ENCODE data around the gene NDEL1. TPM values are rescaled to one million over a fixed set of nuclear protein-coding genes. Genes with fewer than 3 reads are reported as not detected.

Gene NDEL1
- total RNA-seq, 3 donors from 2014 or later, result 57.5 to 80.5 (median 63.6) TPM

GRCh38 chr17:8441690-8442089, 6.0 kb downstream of the NDEL1 start:
- Histone ChIP-seq H3K9me3 (no peaks in the 10 kb centered on the region), H3K4me3 (no peak overlapping the region), H3K36me3 (ENCODE audit: low read depth) (no peaks in the 10 kb centered on the region), H3K4me1 (ENCODE audit: low read depth) (peaks cover 11% of the 10 kb centered on the region)
- ATAC-seq (no peak), DNase-seq (no peak)
- TF ChIP-seq CTCF (IDR thresholded peaks at IDR 0.05), result no peak
- intact Hi-C loops (cut with DNase I, micrococcal nuclease), result no loop called here

- intact Hi-C loops (cut with DNase I, micrococcal nuclease), result no loop called here
- Histone ChIP-seq H3K4me3 (no peak overlapping the region), H3K9me3 (no peaks in the 10 kb centered on the region), H3K4me1 (ENCODE audit: low read depth) (peaks cover 5% of the 10 kb centered on the region), H3K36me3 (ENCODE audit: low read depth) (no peaks in the 10 kb centered on the region)
- no peak for TF ChIP-seq CTCF (IDR thresholded peaks at IDR 0.05)
- DNase-seq, result no peak
- no peak for ATAC-seq
These were observed 6.6 kb downstream of the NDEL1 start for GRCh38 chr17:8442310-8442709.

GRCh38 chr17:8443756-8444155, 8.1 kb downstream of the NDEL1 start:
- no peak for TF ChIP-seq CTCF (IDR thresholded peaks at IDR 0.05)
- H3K36me3 ChIP-seq (ENCODE audit: low read depth), result no peaks in the 10 kb centered on the region
- DNase-seq, result no peak
- no peaks in the 10 kb centered on the region for H3K9me3 ChIP-seq
- ATAC-seq, result no peak
- intact Hi-C loops (cut with DNase I, micrococcal nuclease), result no loop called here
- no peaks in the 10 kb centered on the region for H3K4me1 ChIP-seq (ENCODE audit: low read depth)
- H3K4me3 ChIP-seq, result no peak overlapping the region

- Histone ChIP-seq H3K36me3 (ENCODE audit: low read depth) (no peaks in the 10 kb centered on the region), H3K9me3 (no peaks in the 10 kb centered on the region), H3K4me3 (no peak overlapping the region), H3K4me1 (ENCODE audit: low read depth) (no peaks in the 10 kb centered on the region)
- DNase-seq (no peak), ATAC-seq (no peak)
- intact Hi-C loops (cut with DNase I, micrococcal nuclease), result no loop called here
- no peak for TF ChIP-seq CTCF (IDR thresholded peaks at IDR 0.05)
These were observed 8.8 kb downstream of the NDEL1 start for GRCh38 chr17:8444494-8444893.

- intact Hi-C loops (cut with DNase I, micrococcal nuclease), result no loop called here
- no peak overlapping the region for H3K4me3 ChIP-seq
- no peak for DNase-seq
- H3K4me1 ChIP-seq (ENCODE audit: low read depth), result no peaks in the 10 kb centered on the region
- no peaks in the 10 kb centered on the region for H3K9me3 ChIP-seq
- TF ChIP-seq CTCF (IDR thresholded peaks at IDR 0.05), result no peak
- no peaks in the 10 kb centered on the region for H3K36me3 ChIP-seq (ENCODE audit: low read depth)
- no peak for ATAC-seq
These were observed 9.9 kb downstream of the NDEL1 start for GRCh38 chr17:8445536-8445935.

- DNase-seq (no peak), ATAC-seq (no peak)
- H3K9me3 ChIP-seq, result no peaks in the 10 kb centered on the region
- no peaks in the 10 kb centered on the region for H3K4me1 ChIP-seq (ENCODE audit: low read depth)
- H3K36me3 ChIP-seq (ENCODE audit: low read depth), result no peaks in the 10 kb centered on the region
- H3K4me3 ChIP-seq, result no peak overlapping the region
- intact Hi-C loops (cut with DNase I, micrococcal nuclease), result no loop called here
- TF ChIP-seq CTCF (IDR thresholded peaks at IDR 0.05), result no peak
These were observed 12.1 kb downstream of the NDEL1 start for GRCh38 chr17:8447799-8448198.

Measured in mucosa of descending colon (tissue), 3 donors.